Inflammatory macrophage (primary cell): ENCODE measurements around the gene UCP1.
A peak's percentile ranks its signal among the peaks of the same experiment; 100 is the strongest.

Experiments used
- DNase-seq, 2 donors: peaks; one replicate each; pipeline ENCODE4 v3.0.0-alpha.2; 2020 to 2022
- total RNA-seq, 18 experiments: gene quantifications; one replicate each; lab custom pipeline; 2026; ENCODE audit warnings: mixed read lengths in 6 of 18, inconsistent platforms in 2 of 18; lab: John Stamatoyannopoulos, UW

Gene UCP1, protein sequence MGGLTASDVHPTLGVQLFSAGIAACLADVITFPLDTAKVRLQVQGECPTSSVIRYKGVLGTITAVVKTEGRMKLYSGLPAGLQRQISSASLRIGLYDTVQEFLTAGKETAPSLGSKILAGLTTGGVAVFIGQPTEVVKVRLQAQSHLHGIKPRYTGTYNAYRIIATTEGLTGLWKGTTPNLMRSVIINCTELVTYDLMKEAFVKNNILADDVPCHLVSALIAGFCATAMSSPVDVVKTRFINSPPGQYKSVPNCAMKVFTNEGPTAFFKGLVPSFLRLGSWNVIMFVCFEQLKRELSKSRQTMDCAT
- total RNA-seq = 0 reads per million in 18 experiments

- peak in 1 of 2 donors; percentile 6 for DNase-seq
Measured at GRCh38 chr4:140568507-140569306, at the start of gene UCP1. TSS of gene UCP1 (minus strand) at chr4:140568961. CDS start at chr4:140568729, 232 bp downstream.

GRCh38 chr4:140617499-140618248 is 48.9 kb upstream of the UCP1 start:
- DNase-seq = no peak

GRCh38 chr4:140615451-140615850 is 46.7 kb upstream of the UCP1 start:
- no peak for DNase-seq

DNA sequence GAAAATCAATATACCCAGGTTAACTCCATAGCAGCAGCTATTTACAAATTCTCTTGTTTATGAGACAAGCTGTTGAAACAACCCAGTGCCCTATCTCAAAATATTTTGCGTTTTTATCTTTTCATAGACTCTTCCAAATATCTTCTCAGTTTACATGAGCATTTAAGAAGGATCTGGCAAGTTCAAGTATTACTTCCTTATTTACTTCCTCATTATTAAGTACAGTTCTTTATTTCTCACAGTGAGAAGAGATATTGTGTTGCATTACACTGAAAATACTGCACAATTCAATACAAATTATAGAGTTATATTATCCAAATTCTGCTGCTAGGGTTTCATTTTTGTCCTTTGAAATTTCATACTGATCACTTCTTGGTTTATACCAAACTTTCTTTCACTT is 43.6 kb upstream of the UCP1 start:
- peak in 1 of 2 donors; percentile 43 for DNase-seq

DNA sequence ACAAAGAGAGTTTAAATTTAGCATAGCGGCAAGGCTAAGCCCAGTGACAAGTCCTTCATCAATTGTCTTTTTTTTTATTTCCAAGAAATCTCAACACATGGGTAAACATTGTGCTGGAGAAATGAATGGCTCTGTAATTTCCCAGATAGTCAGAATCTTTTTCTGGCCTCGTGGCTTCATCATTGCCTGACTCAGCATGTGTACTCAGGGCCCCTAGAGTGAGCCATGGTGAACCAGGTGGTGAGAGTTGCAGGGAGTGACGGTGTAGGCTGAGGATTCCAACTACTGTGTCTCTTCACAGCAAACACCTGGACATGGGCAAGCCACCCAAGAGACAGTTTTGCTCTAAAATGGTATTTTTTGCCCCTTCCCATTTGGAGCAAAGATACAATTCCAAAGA is 43.1 kb upstream of the UCP1 start:
- DNase-seq = no peak

DNA sequence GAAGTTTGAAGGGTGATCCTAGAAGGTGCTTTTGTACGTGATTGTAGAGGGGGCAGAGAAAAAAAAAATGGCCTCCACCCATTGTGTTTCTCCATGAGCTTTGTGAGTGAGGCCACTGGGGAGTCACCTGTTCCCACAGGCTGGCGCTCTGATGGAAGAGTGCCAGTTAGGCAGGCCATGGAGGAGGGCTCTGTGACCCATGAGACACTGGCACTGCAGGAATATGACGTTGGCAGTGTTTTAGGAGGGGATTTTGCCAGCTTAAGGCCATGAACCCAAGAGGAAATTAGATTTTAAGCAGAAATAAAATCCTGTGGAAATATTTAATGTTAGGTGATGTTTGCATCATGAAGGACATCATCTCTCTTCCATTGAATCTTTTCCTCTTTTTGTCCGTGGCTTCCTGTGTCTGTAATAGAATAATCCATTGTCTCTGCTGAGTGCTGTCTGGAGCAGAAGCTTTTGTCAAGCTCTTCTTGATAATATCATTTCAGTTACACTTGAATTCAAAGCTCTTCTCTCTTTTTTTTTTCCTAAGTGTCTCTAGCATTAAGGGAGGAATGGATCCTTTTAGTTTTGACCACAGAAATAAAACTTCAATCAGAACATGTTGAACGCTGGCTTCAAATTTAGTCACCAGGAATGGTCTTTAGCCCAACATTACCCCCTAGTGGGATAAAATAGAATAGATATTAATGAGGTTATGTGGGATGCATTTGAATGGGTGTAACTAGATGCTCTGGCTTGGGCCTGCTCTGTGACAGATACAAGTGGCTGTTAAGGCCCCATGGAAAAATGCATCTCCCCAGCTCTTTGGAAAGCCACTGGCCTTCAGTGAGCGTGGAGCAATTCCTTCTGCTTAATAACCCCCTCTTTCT is 41.0 kb upstream of the UCP1 start:
- DNase-seq = peak; percentile 11 to 67

DNA sequence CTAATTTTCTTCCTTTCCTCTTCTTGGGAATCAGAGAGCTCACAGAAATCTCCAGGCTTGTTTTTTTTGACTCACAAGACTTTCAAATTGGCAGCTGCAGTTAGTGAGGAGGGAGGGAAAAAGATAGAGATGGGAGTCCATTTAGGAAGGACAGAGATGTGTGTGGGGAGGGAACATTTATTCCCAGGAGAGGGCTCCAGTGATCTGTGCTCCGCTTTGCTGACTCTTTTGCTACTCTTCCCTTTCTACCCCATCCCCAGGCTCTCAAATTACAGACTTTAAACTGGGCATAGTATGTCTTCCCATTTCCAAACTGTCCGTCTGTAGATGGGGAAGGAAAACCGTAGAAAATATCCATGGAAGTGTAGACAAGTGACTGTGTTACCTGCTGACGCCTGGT is 39.1 kb upstream of the UCP1 start:
- DNase-seq = no peak

DNA sequence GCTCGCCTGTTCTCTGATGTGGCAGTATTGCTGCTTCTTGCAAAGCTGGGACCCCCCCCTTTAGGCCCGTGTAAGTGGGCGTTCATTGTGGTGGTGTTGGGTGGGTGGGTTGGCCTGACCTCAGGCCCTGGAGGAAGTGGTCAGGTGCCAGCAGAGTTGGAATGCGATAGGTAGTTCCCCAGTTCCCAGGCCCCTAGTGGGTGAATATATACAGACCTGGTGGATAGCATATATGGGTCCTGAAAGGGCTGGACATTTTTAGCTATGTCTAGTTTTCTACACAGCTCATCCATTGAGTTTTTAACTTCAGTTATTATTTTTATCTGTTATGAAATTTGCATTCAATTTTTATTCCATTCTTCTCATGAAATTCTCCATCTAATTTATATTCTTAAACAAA is 35.8 kb upstream of the UCP1 start:
- no peak for DNase-seq

- no peak for DNase-seq
Measured at GRCh38 chr4:140603286-140603685, 34.5 kb upstream of the UCP1 start.

GRCh38 chr4:140602714-140603113 is 34.0 kb upstream of the UCP1 start:
- DNase-seq = no peak

DNA sequence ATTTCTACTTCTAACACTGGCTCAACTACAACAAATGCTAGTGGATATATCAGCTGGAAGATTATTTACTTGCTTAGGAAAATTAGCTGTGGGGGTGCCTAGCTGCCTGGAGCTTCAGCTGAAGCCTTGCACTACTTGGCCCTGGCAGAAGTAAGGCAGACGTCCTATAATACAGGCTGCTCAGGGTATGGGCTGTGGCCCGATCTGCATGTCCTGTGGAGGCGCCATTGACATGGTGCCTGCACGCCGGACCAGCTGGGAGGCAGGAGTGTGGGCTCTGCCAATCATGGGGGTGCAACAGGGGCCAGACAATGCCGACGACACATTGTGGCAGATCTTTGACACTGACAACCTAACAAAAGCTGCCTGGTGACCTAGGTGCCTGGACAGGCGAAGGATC is 31.6 kb upstream of the UCP1 start:
- DNase-seq = no peak

GRCh38 chr4:140595065-140595464 is 26.3 kb upstream of the UCP1 start:
- no peak for DNase-seq

GRCh38 chr4:140584439-140584838 is 15.7 kb upstream of the UCP1 start:
- DNase-seq = no peak

DNA sequence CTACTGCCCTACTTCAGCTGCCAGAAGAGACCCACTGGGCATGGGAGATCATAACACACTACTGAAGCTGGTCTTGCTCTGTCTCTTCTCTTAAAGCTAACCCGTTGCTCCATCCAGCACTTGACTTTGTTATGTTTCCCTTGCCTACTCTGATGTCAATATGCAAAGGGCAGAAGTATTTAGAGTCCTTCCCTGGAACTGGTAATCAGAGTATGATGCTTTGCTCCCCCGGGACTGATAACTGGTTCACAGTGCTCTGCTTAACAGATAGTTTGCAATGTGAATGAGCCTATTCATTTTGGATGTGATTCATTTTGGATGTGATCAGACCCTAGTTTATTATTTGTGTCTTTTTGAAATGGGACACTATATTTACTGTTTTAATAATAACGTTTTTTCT is 12.3 kb upstream of the UCP1 start:
- DNase-seq = no peak

DNA sequence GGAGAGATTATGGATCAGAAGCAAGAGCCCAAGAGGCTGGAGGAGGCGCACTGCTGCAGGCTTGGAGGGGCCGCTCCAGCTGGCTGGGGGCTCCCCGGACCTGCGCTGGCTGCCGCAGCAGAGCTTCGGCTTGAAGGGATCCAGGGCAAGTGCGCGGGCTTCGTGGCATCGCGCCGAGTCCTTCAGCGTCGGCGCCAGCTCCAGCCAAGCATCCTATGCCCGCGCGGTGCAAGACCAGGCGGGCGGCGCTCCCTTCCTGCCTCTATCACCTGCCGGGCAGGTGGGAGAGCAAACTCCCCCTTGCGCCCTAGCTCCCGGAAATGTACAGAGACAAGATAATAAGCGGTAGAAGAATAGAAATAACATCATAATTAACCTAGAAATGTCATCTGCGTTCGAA is 10.5 kb upstream of the UCP1 start:
- DNase-seq = no peak

- DNase-seq = no peak
Measured at GRCh38 chr4:140575489-140575888, 6.7 kb upstream of the UCP1 start.

DNA sequence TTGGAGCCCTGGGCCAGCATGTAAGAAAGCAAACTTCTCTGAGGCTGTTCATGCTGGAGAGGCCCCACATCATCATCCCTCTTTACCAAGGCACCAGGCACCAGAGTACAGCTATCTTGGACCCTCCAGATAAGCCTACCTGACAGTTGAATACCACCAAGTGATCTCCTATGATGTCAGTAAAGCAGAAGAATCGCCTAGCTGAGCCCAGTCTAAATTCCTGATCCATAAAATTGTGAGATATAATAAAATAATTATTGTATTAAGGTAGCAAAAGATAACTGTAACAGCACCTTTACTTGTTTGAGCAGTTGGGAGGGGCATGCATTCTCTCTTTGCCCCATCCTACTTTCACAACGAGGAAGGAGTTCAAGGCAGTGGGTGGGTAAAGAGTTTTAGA is 2.9 kb upstream of the UCP1 start:
- no peak for DNase-seq

DNA sequence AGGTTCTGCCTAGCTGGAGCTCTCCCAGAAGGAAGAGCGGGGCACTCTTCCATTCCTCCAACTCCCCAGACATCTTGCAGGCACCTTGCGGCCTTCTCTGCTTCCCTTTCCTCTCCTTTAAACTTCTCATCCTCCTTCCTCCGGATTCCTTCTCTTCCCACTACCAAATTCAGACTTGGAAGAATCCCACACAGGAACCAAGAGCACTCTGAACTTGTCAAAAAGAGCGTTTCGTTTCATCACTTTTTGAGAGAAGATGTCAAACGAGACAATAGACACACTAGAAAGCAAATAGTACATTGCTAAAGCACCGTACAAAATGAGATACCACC is 512 bp upstream of the UCP1 start:
- DNase-seq = no peak

GRCh38 chr4:140559696-140560095 is 9.1 kb downstream of the UCP1 start:
- no peak for DNase-seq

DNA sequence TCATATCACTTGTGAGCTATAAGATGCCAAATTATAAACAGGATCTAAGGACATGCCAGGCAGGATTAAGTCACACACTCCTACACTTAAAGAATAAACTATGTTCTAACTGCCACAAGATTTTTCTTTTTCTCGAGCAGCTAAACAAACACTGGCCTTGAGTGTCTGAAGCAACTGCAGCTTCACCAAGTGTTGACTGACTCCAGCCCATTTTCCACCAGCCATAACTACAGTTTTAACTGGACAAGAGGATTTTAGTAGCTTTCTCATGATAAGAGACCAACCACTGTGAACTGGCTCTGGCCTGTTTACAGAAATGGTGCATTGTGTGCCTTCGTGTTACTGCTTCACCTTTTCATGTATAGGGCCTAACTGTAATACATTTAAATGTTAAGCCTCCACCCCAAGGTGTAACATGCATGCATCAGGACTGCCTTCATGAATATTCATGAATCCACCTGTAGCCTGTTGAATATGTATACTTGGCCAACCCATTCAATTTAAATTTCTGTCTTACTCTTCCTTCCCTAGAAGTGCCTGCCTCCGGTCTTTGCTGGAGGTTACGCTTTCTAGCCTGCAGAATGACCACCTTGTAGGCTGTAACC is 10.8 kb downstream of the UCP1 start:
- no peak for DNase-seq

GRCh38 chr4:140556372-140557085 is 12.2 kb downstream of the UCP1 start:
- DNase-seq = no peak
